Lung (tissue), 12 donors: ENCODE data around the gene BAK1. TPM values are rescaled to one million over a fixed set of nuclear protein-coding genes. Genes with fewer than 3 reads are reported as not detected.
A peak's percentile ranks its signal among the peaks of the same experiment; 100 is the strongest.
"Not testable (repeated sequence)": the region's sequence is repeated elsewhere in the genome, so short reads cannot be mapped to it uniquely, and the experiment has no call there.

Experiments used
- ATAC-seq: fragments of 200-7000 bp; cut with Tn5 transposase; one replicate; pipeline ENCODE4 v1.9.1; 2020; ENCODE audit warnings: moderate number of reproducible peaks; ENCODE audit not compliant: insufficient read depth, low FRiP score
- DNase-seq, 3 donors: peaks; one replicate each; pipeline ENCODE4 v3.0.0-alpha.2; 2013 to 2017
- H3K27ac ChIP-seq, 2 donors: one replicate each; pipeline ENCODE4 v1.5.1; 2013; ENCODE audit warnings: mild to moderate bottlenecking in 2 of 2, moderate library complexity in 2 of 2, control low read depth in 1 of 2, inconsistent platforms in 1 of 2, low read depth in 1 of 2, low read length in 1 of 2
- H3K27me3 ChIP-seq, 3 donors: one replicate each; pipeline ENCODE4 v1.5.1; 2013; ENCODE audit warnings: low read length in 2 of 3; ENCODE audit not compliant: control insufficient read depth in 3 of 3, insufficient read depth in 3 of 3
- H3K36me3 ChIP-seq, 4 donors: one replicate each; pipeline ENCODE4 v1.5.1; 2013; ENCODE audit warnings: low read length in 4 of 4, mild to moderate bottlenecking in 1 of 4, moderate library complexity in 1 of 4; ENCODE audit not compliant: control insufficient read depth in 4 of 4, insufficient read depth in 4 of 4
- H3K4me1 ChIP-seq, 5 donors: one replicate each; pipeline ENCODE4 v1.5.1; 2013; ENCODE audit warnings: low read length in 5 of 5, mild to moderate bottlenecking in 2 of 5, moderate library complexity in 1 of 5; ENCODE audit not compliant: control insufficient read depth in 5 of 5, insufficient read depth in 5 of 5
- H3K4me3 ChIP-seq: one replicate; pipeline ENCODE4 v1.5.1; 2013; ENCODE audit warnings: mild to moderate bottlenecking, control low read depth, moderate library complexity
- H3K9ac ChIP-seq, 2 donors: one replicate each; pipeline ENCODE4 v1.5.1; 2013; ENCODE audit warnings: low read length in 2 of 2, control low read depth in 1 of 2; ENCODE audit not compliant: insufficient read depth in 1 of 2
- H3K9me3 ChIP-seq, 4 donors: one replicate each; pipeline ENCODE4 v1.5.1; 2013; ENCODE audit warnings: low read length in 3 of 4, mild to moderate bottlenecking in 1 of 4, moderate library complexity in 1 of 4; ENCODE audit not compliant: control insufficient read depth in 4 of 4, insufficient read depth in 3 of 4
- WGBS, 2 donors: extraction: QIAGEN DNeasy Blood & Tissue Kit; methylation state at CpG; one replicate each; pipeline ENCODE4 v1.1.7; 2013; 5-methylcytosine and 5-hydroxymethylcytosine counted together
- polyA plus RNA-seq, 2 donors: library from polyadenylated mRNA; stranded (reverse); fragments of 200-250 nt; gene quantifications; one replicate each; pipeline ENCODE4 v1.2.1, GENCODE V29; 2013
- total RNA-seq, 2 donors: library from RNA; depleted of rRNA in 1 of 2; stranded (reverse); fragments of >200 nt in 1 of 2; gene quantifications; one replicate each; pipeline ENCODE4 v1.2.1, GENCODE V29; 2014 to 2021
- TF ChIP-seq, protein P1 (sequence below): IDR thresholded peaks from 2 replicates; pipeline ENCODE4 v1.5.1; 2012; ENCODE audit warnings: mild to moderate bottlenecking; ENCODE audit errors: control extremely low read depth, extremely low read depth
- donor health status: control.
- donor health status: control.
- donor health status: Bipolar disorder and iron deficiency.
- donor health status: healthy.
- donor health status: DM: yes; HTN: yes; CAD: no.

Gene BAK1
- total and polyA plus RNA-seq, 4 donors = 7.4 to 25.6 (median 18.9) TPM

DNA sequence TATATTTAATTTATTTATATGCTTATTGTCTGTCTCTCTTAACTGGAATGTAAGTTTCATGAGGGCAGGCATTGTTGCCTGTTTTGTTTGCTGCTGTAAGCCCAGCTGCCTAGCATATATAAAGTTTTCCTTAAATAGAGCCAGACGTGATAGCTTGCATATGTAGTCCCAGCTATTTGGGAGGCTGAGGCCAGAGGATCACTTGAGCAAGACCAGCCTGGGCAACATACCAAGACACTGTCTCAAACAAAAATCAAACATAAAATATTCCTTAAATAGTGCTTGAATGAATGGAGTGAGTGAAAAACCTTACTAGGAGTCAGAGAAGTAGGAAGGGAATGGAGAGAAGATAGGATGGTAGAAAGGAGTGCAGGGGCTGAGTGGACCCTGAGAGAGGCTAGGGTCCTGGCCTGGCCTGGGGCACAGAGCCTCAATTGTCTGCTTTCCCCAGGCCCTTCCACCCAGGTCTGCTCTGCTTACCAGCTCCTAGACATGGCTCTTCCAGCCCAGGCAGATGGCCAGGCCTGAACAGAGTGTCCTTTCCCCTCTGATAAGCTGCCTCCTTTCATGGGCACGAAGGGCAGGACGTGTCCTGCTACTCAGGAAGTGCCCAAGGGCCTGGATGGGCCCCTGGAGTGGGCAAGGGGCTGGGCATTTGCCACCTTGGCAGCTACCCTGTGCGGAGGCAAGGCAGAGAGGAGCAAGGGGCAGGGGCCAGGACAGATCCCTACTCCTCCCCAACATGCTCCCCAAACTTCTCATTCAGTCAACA lies 17.7 kb upstream of the BAK1 start:
- H3K36me3 ChIP-seq = no peaks in the 10 kb centered on the region
- H3K9ac ChIP-seq = no peak overlapping the region
- H3K4me1 ChIP-seq = peaks cover 0 to 11% (median 3%) of the 10 kb centered on the region in 5 donors
- peak overlapping the region in 1 of 2 donors; percentile 34 for H3K27ac ChIP-seq
- WGBS, 2 donors = 61 to 72% methylated on average over 4 of the region's 4 CpGs
- no peak for ATAC-seq
- H3K9me3 ChIP-seq = no peaks in the 10 kb centered on the region
- no peak overlapping the region for H3K4me3 ChIP-seq
- peaks cover 0 to 4% (median 0%) of the 10 kb centered on the region in 3 donors for H3K27me3 ChIP-seq
- TF ChIP-seq, protein P1, sequence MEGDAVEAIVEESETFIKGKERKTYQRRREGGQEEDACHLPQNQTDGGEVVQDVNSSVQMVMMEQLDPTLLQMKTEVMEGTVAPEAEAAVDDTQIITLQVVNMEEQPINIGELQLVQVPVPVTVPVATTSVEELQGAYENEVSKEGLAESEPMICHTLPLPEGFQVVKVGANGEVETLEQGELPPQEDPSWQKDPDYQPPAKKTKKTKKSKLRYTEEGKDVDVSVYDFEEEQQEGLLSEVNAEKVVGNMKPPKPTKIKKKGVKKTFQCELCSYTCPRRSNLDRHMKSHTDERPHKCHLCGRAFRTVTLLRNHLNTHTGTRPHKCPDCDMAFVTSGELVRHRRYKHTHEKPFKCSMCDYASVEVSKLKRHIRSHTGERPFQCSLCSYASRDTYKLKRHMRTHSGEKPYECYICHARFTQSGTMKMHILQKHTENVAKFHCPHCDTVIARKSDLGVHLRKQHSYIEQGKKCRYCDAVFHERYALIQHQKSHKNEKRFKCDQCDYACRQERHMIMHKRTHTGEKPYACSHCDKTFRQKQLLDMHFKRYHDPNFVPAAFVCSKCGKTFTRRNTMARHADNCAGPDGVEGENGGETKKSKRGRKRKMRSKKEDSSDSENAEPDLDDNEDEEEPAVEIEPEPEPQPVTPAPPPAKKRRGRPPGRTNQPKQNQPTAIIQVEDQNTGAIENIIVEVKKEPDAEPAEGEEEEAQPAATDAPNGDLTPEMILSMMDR = no peak
- DNase-seq = no peak

DNA sequence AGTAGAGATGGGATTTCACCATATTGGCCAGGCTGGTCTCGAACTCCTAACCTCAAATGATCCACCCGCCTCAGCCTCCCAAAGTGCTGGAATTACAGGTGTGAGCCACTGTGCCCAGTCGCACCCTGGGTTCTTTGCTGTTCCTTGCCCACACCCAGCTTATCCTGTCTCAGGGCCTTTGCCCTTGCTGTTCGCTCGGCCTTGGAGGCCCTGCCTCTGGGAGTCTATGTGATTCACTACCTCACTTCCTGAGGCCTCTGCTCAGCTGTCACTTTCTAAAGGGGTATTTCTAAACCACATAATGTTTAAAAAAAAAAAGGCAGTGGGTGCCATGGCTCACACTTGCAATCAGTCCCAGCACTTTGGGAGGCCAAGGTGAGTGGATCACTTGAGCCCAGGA lies 16.8 kb upstream of the BAK1 start:
- H3K36me3 ChIP-seq, H3K27ac ChIP-seq, H3K4me3 ChIP-seq, ATAC-seq, H3K9ac ChIP-seq, DNase-seq, H3K27me3 ChIP-seq, H3K9me3 ChIP-seq: not testable (repeated sequence)
- H3K4me1 ChIP-seq = peaks cover 0 to 13% (median 3%) of the 10 kb centered on the region in 5 donors
- WGBS, 2 donors = 75 to 91% methylated on average over 5 of the region's 5 CpGs

DNA sequence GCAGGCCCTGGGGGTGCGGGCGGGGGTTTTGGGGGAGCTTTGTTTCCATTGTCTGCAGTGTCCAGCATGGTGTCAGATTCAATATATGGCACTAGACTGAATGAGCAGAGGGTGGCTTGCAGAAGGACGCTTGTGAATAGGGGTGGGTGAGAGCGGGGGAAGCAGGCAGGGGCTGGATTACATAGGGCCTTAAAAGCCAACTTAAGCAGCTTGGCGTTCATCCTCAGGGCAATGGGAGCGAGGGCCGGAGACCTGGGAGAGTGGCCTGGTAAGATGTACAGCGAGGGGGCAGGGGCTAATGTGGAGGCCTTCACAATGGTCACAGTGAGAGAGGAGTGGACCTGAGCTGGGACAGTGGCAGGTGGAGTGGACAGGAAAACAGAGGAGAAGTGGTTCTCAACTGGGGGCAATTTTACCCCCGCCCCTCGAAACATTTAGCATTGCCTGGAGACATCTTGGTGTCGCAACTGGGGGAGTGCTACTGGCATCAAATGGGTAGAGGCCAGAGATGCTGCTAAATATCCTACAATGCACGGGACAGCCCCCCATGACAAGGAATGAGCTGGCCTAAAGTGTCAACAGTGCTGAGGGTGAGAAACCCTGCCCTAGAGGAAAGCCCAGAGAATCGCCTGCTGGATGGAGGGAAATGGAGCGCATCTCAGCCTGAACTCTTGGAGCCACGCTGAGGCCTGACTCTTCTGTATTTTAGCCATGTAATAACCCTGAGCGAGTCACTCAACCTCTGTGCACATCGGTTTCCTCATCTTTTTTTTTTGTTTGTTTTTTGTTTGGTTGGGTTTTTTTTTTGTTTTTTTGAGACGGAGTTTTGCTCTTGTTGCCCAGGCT lies 15.1 kb upstream of the BAK1 start:
- H3K4me3 ChIP-seq = no peak overlapping the region
- DNase-seq (no peak), ATAC-seq (no peak)
- H3K27me3 ChIP-seq = peaks cover 0 to 4% (median 0%) of the 10 kb centered on the region in 3 donors
- no peaks in the 10 kb centered on the region for H3K9me3 ChIP-seq
- no peaks in the 10 kb centered on the region for H3K36me3 ChIP-seq
- TF ChIP-seq, protein P1 = no peak
- H3K4me1 ChIP-seq = peaks cover 3 to 25% (median 13%) of the 10 kb centered on the region in 5 donors
- 93 to 95% methylated on average over 18 of the region's 18 CpGs for WGBS, 2 donors
- H3K27ac ChIP-seq = no peak overlapping the region
- no peak overlapping the region for H3K9ac ChIP-seq

DNA sequence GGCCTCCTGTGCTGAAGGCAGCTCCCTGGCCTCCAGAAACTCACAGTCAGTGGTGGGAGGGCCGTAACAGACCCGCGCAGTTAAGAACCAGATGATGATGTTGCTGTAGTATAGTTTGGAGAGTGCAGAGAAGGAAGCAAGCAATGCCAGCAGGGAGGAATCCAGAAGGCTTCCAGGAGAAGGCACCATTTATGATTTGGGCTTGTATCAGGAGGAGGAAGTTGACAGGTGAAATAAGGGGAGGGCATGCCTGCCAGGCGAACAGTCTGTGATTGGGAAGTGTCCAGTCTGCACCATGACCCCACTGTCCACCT lies 13.3 kb upstream of the BAK1 start:
- H3K9ac ChIP-seq = no peak overlapping the region
- H3K27me3 ChIP-seq = peaks cover 0 to 4% (median 0%) of the 10 kb centered on the region in 3 donors
- TF ChIP-seq, protein P1 = no peak

More for the DNA sequence above, 13.3 kb upstream of the BAK1 start:
- 37 to 39% methylated on average over 4 of the region's 4 CpGs for WGBS, 2 donors
- Histone ChIP-seq H3K4me1 (peaks cover 3 to 33% (median 19%) of the 10 kb centered on the region in 5 donors), H3K4me3 (no peak overlapping the region), H3K36me3 (no peaks in the 10 kb centered on the region), H3K27ac (peak overlapping the region in 1 of 2 donors; percentile 40), H3K9me3 (no peaks in the 10 kb centered on the region)
- ATAC-seq (no peak), DNase-seq (no peak)
